ENCODE data around the gene DRAXIN. TPM values are rescaled to one million over a fixed set of nuclear protein-coding genes. Genes with fewer than 3 reads are reported as not detected.
A peak's percentile ranks its signal among the peaks of the same experiment; 100 is the strongest.

The DRAXIN gene
- polyA plus RNA-seq, 1 experiment: 0.04 TPM

GRCh38 chr1:11729155-11729497, 37.6 kb downstream of the DRAXIN start:
- ChIA-PET POLR2A (no interaction called here), CTCF (interaction anchor here (1.2 kb wide), 1 partner anchor 9 kb away, joined by 5 read pairs; no protein-coding TSS in a partner anchor)
- no peaks in the 10 kb centered on the region for H3K9me3 ChIP-seq (ENCODE audit: control insufficient read depth, insufficient read depth, low read length)
- H3K4me3 ChIP-seq (ENCODE audit: low read depth, low read length): no peak overlapping the region
- no peak overlapping the region for H3K27ac ChIP-seq (ENCODE audit: low read depth, low read length)
- H3K27me3 ChIP-seq (ENCODE audit: control insufficient read depth, insufficient read depth, low read length): peaks cover 7% of the 10 kb centered on the region
- no peak for DNase-seq (ENCODE audit: low read depth, low spot score)
- no peak for TF ChIP-seq CTCF (IDR thresholded peaks at IDR 0.05; ENCODE audit: low read depth, low read length)

- ChIA-PET POLR2A (interaction anchor here (0.6 kb wide), 1 partner anchor 1128 kb away, joined by 4 read pairs; no protein-coding TSS in a partner anchor), CTCF (interaction anchor here (1.2 to 2.0 kb wide), 3 partner anchors 10 to 17 kb away, joined by 3 to 11 read pairs (median 5); no protein-coding TSS in a partner anchor)
- Histone ChIP-seq H3K9me3 (ENCODE audit: control insufficient read depth, insufficient read depth, low read length) (no peaks in the 10 kb centered on the region), H3K27me3 (ENCODE audit: control insufficient read depth, insufficient read depth, low read length) (peaks cover 2% of the 10 kb centered on the region), H3K4me3 (ENCODE audit: low read depth, low read length) (no peak overlapping the region), H3K27ac (ENCODE audit: low read depth, low read length) (no peak overlapping the region)
- no peak for DNase-seq (ENCODE audit: low read depth, low spot score)
- TF ChIP-seq CTCF (IDR thresholded peaks at IDR 0.05; ENCODE audit: low read depth, low read length): no peak
Observed at GRCh38 chr1:11729498-11730428, 38.3 kb downstream of the DRAXIN start.

GRCh38 chr1:11730429-11730891, 39.0 kb downstream of the DRAXIN start:
- DNase-seq (ENCODE audit: low read depth, low spot score): no peak

GRCh38 chr1:11731691-11732283, 40.3 kb downstream of the DRAXIN start:
- Histone ChIP-seq H3K9me3 (ENCODE audit: control insufficient read depth, insufficient read depth, low read length) (no peaks in the 10 kb centered on the region; the same call in 1 of the 2 replicates), H3K4me3 (ENCODE audit: low read depth, low read length) (peak overlapping the region; percentile 63), H3K27me3 (ENCODE audit: control insufficient read depth, insufficient read depth, low read length) (no peaks in the 10 kb centered on the region), H3K27ac (ENCODE audit: low read depth, low read length) (peak overlapping the region; percentile 86)
- DNase-seq (ENCODE audit: low read depth, low spot score): peak; percentile 37
- ChIA-PET POLR2A (interaction anchor here (0.7 kb wide), 1 partner anchor 72 kb away, joined by 6 read pairs; no protein-coding TSS in a partner anchor), CTCF (interaction anchor here (0.7 to 2.0 kb wide), 3 partner anchors 12 to 88 kb away, joined by 3 to 11 read pairs (median 4); no protein-coding TSS in a partner anchor)
- TF ChIP-seq CTCF (IDR thresholded peaks at IDR 0.05; ENCODE audit: low read depth, low read length): no peak

More at GRCh38 chr1:11730429-11730891, 39.0 kb downstream of the DRAXIN start:
- Histone ChIP-seq H3K9me3 (ENCODE audit: control insufficient read depth, insufficient read depth, low read length) (no peaks in the 10 kb centered on the region), H3K4me3 (ENCODE audit: low read depth, low read length) (no peak overlapping the region), H3K27me3 (ENCODE audit: control insufficient read depth, insufficient read depth, low read length) (no peaks in the 10 kb centered on the region), H3K27ac (ENCODE audit: low read depth, low read length) (peak overlapping the region; percentile 47)
- POLR2A ChIA-PET: interaction anchor here (0.6 kb wide), 1 partner anchor 1129 kb away, joined by 4 read pairs; no protein-coding TSS in a partner anchor
- CTCF ChIA-PET: interaction anchor here (1.2 to 2.0 kb wide), 2 partner anchors 10 to 18 kb away, joined by 3 to 11 read pairs; no protein-coding TSS in a partner anchor
- no peak for TF ChIP-seq CTCF (IDR thresholded peaks at IDR 0.05; ENCODE audit: low read depth, low read length)
